Measurements from ENCODE around the gene FRY.

Gene FRY

GRCh38 chr13:32257649-32258048 lies 226.1 kb downstream of the FRY start:
- TF ChIP-seq SIN3A (IDR thresholded peaks at IDR 0.05; ENCODE audit: borderline replicate concordance, insufficient read depth, low read length) (no peak), REST (IDR thresholded peaks at IDR 0.05; ENCODE audit: insufficient read depth in 1 of 2, low read depth in 2 of 2, low read length in 2 of 2) (no peak), TAF1 (IDR thresholded peaks at IDR 0.05; ENCODE audit: borderline replicate concordance, insufficient read depth, low read length) (no peak), POLR2AphosphoS5 (IDR thresholded peaks at IDR 0.05; ENCODE audit: low read depth, low read length) (no peak), FOXP2 (optimal IDR thresholded peaks at IDR 0.05; ENCODE audit: borderline replicate concordance, extremely low read depth, extremely low read length, insufficient read depth) (no peak)

GRCh38 chr13:32259116-32259515 lies 227.5 kb downstream of the FRY start:
- no peak for TF ChIP-seq TAF1 (IDR thresholded peaks at IDR 0.05; ENCODE audit: borderline replicate concordance, insufficient read depth, low read length)
- no peak for TF ChIP-seq REST (IDR thresholded peaks at IDR 0.05; ENCODE audit: insufficient read depth in 1 of 2, low read depth in 2 of 2, low read length in 2 of 2)
- no peak for TF ChIP-seq FOXP2 (optimal IDR thresholded peaks at IDR 0.05; ENCODE audit: borderline replicate concordance, extremely low read depth, extremely low read length, insufficient read depth)
- no peak for TF ChIP-seq SIN3A (IDR thresholded peaks at IDR 0.05; ENCODE audit: borderline replicate concordance, insufficient read depth, low read length)
- TF ChIP-seq POLR2AphosphoS5 (IDR thresholded peaks at IDR 0.05; ENCODE audit: low read depth, low read length), result no peak

GRCh38 chr13:32261567-32261966 lies 230.0 kb downstream of the FRY start:
- no peak for TF ChIP-seq POLR2AphosphoS5 (IDR thresholded peaks at IDR 0.05; ENCODE audit: low read depth, low read length)
- TF ChIP-seq SIN3A (IDR thresholded peaks at IDR 0.05; ENCODE audit: borderline replicate concordance, insufficient read depth, low read length), result no peak
- no peak for TF ChIP-seq FOXP2 (optimal IDR thresholded peaks at IDR 0.05; ENCODE audit: borderline replicate concordance, extremely low read depth, extremely low read length, insufficient read depth)
- TF ChIP-seq TAF1 (IDR thresholded peaks at IDR 0.05; ENCODE audit: borderline replicate concordance, insufficient read depth, low read length), result no peak
- TF ChIP-seq REST (IDR thresholded peaks at IDR 0.05; ENCODE audit: insufficient read depth in 1 of 2, low read depth in 2 of 2, low read length in 2 of 2), result no peak

- no peak for TF ChIP-seq FOXP2 (optimal IDR thresholded peaks at IDR 0.05; ENCODE audit: borderline replicate concordance, extremely low read depth, extremely low read length, insufficient read depth)
Observed at GRCh38 chr13:32262165-32262564, 230.6 kb downstream of the FRY start.

- TF ChIP-seq POLR2AphosphoS5 (IDR thresholded peaks at IDR 0.05; ENCODE audit: low read depth, low read length) (no peak), TAF1 (IDR thresholded peaks at IDR 0.05; ENCODE audit: borderline replicate concordance, insufficient read depth, low read length) (no peak)
Observed at GRCh38 chr13:32262619-32263018, 231.0 kb downstream of the FRY start.

- TF ChIP-seq TAF1 (IDR thresholded peaks at IDR 0.05; ENCODE audit: borderline replicate concordance, insufficient read depth, low read length), result no peak
- TF ChIP-seq SIN3A (IDR thresholded peaks at IDR 0.05; ENCODE audit: borderline replicate concordance, insufficient read depth, low read length), result no peak
- no peak for TF ChIP-seq REST (IDR thresholded peaks at IDR 0.05; ENCODE audit: insufficient read depth in 1 of 2, low read depth in 2 of 2, low read length in 2 of 2)
- TF ChIP-seq FOXP2 (optimal IDR thresholded peaks at IDR 0.05; ENCODE audit: borderline replicate concordance, extremely low read depth, extremely low read length, insufficient read depth), result no peak
- TF ChIP-seq POLR2AphosphoS5 (IDR thresholded peaks at IDR 0.05; ENCODE audit: low read depth, low read length), result no peak
Observed at GRCh38 chr13:32264407-32264806, 232.8 kb downstream of the FRY start.
